ENCODE measurements around the gene GFOD1. TPM values are rescaled to one million over a fixed set of nuclear protein-coding genes. Genes with fewer than 3 reads are reported as not detected.

Gene GFOD1
- total and polyA plus RNA-seq, 10 of the 15 experiments (the other 5 are each of a cell fraction or from before 2014, with no cell fraction given) = 6.5 to 41.4 (median 16.0) TPM

DNA sequence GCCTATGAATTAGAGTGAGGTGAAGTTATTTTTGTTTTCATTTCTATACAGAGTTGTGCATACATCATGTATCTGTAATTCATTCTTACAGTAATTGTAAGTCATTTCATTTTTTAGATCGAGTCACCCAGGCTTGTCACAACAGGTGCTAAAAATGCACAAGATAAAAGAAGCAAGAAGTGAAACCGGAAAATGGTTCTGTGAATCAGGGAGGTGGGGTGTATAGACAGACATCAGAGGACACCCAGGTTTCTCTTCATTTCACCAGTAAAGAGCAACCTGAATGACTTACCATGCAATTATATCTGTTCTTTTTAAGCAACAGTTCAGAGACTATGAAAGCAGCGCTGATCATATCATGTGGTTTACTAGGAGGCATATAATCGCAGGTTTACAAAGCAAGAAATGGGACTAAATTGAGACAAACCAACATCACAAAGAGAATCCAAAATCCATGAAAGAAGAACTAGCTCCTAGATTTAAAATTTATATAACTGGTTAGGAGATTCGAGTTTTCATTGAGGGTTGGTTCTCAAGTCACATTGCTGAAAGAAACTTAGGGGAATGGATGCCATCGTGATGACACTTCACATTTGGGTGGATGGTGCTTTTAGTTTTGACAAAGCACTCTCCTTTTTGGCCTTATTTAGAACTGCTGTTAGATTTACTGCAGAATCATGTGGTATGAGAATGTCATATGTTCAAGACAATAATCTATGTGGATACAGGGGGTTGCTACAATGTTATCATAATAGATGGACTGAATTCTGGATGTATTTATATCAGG, 131.2 kb downstream of the GFOD1 start (continued):
- TF ChIP-seq ZNF24 (IDR thresholded peaks at IDR 0.05) (peak; percentile 69; the same call in 1 of the 2 replicates), SPI1 (IDR thresholded peaks at IDR 0.05; ENCODE audit: borderline replicate concordance, insufficient read depth, low read depth, low read length) (peak; percentile 86), MYB (IDR thresholded peaks at IDR 0.05; ENCODE audit: borderline replicate concordance, low read depth, low read length) (no peak), MEF2B (IDR thresholded peaks at IDR 0.05; ENCODE audit: partially characterized antibody, poor library complexity, severe bottlenecking) (no peak), ZNF592 (IDR thresholded peaks at IDR 0.05) (no peak), MTA2 (IDR thresholded peaks at IDR 0.05; ENCODE audit: low read depth) (peak; percentile 65; the same call in 1 of the 2 replicates)

Data from GM12878 (cell line).